Right atrium auricular region (tissue), 2 donors: ENCODE measurements around the gene RNU5D-1. TPM values are rescaled to one million over a fixed set of nuclear protein-coding genes. Genes with fewer than 3 reads are reported as not detected.

Source experiments
- DNase-seq: peaks from one replicate; pipeline ENCODE4 v3.0.0-alpha.2; 2019; ENCODE audit warnings: low spot score
- H3K27ac ChIP-seq, 2 donors: fragments of 200-600 bp; sonication (generic); 1 replicate in 1 of 2; 2 replicates in 1 of 2; pipeline ENCODE4 v1.5.1; 2016 to 2019
- H3K27me3 ChIP-seq, 2 donors: fragments of 200-600 bp; sonication (generic); one replicate each; pipeline versions ENCODE4 v1.5.1 to v1.6.0; 2017 to 2019
- H3K36me3 ChIP-seq: fragments of 200-600 bp; sonication (generic); one replicate; pipeline ENCODE4 v1.5.1; 2016
- H3K4me1 ChIP-seq, 2 donors: fragments of 200-600 bp; sonication (generic); one replicate each; pipeline versions ENCODE4 v1.5.1 to v1.6.0; 2017 to 2019
- H3K4me3 ChIP-seq, 2 donors: fragments of 200-600 bp; sonication (generic); 1 replicate in 1 of 2; 2 replicates in 1 of 2; pipeline ENCODE4 v1.5.1; 2017 to 2019; ENCODE audit warnings: mild to moderate bottlenecking in 1 of 2, moderate library complexity in 1 of 2
- H3K9me3 ChIP-seq, 2 donors: fragments of 200-600 bp; sonication (generic); one replicate each; pipeline ENCODE4 v1.5.1; 2019
- CTCF ChIP-seq, 2 donors: fragments of 200-600 bp; sonication (generic); IDR thresholded peaks; one replicate each; pipeline ENCODE4 v1.5.1; 2019; ENCODE audit warnings: antibody characterized with exemption in 2 of 2
- total RNA-seq, 2 donors: library from RNA; depleted of rRNA; stranded (reverse); fragments of >200 nt; gene quantifications; one replicate each; pipeline ENCODE4 v1.1.0, GENCODE V29; 2016

Gene RNU5D-1
- total RNA-seq, 2 donors from 2014 or later = not detected

GRCh38 chr1:44685881-44686280, 45.1 kb downstream of the RNU5D-1 start:
- H3K36me3 ChIP-seq = no peaks in the 10 kb centered on the region
- no peak overlapping the region for H3K4me3 ChIP-seq
- no peaks in the 10 kb centered on the region for H3K4me1 ChIP-seq
- no peak overlapping the region for H3K27ac ChIP-seq
- no peaks in the 10 kb centered on the region for H3K9me3 ChIP-seq
- TF ChIP-seq CTCF (IDR thresholded peaks at IDR 0.05) = no peak
- H3K27me3 ChIP-seq = no peaks in the 10 kb centered on the region
- no peak for DNase-seq

GRCh38 chr1:44685218-44685617, 45.8 kb downstream of the RNU5D-1 start:
- H3K4me3 ChIP-seq = no peak overlapping the region
- no peak for DNase-seq
- no peak for TF ChIP-seq CTCF (IDR thresholded peaks at IDR 0.05)
- H3K9me3 ChIP-seq = no peaks in the 10 kb centered on the region
- H3K27ac ChIP-seq = no peak overlapping the region
- no peaks in the 10 kb centered on the region for H3K36me3 ChIP-seq
- no peaks in the 10 kb centered on the region for H3K27me3 ChIP-seq
- H3K4me1 ChIP-seq = no peaks in the 10 kb centered on the region

GRCh38 chr1:44684525-44684924, 46.4 kb downstream of the RNU5D-1 start:
- no peaks in the 10 kb centered on the region for H3K27me3 ChIP-seq
- no peaks in the 10 kb centered on the region for H3K4me1 ChIP-seq
- no peak for DNase-seq
- no peak overlapping the region for H3K4me3 ChIP-seq
- H3K9me3 ChIP-seq = no peaks in the 10 kb centered on the region
- H3K27ac ChIP-seq = no peak overlapping the region
- H3K36me3 ChIP-seq = no peaks in the 10 kb centered on the region
- TF ChIP-seq CTCF (IDR thresholded peaks at IDR 0.05) = no peak

GRCh38 chr1:44682883-44683265, 48.1 kb downstream of the RNU5D-1 start:
- no peak for TF ChIP-seq CTCF (IDR thresholded peaks at IDR 0.05)
- Histone ChIP-seq H3K27ac (no peak overlapping the region), H3K9me3 (no peaks in the 10 kb centered on the region), H3K4me1 (peaks cover 0 to 7% of the 10 kb centered on the region in 2 donors), H3K36me3 (no peaks in the 10 kb centered on the region), H3K4me3 (no peak overlapping the region), H3K27me3 (no peaks in the 10 kb centered on the region)
- no peak for DNase-seq

GRCh38 chr1:44681905-44682882, 48.8 kb downstream of the RNU5D-1 start:
- DNase-seq = no peak
- no peak overlapping the region for H3K27ac ChIP-seq
- no peaks in the 10 kb centered on the region for H3K27me3 ChIP-seq
- peaks cover 0 to 9% of the 10 kb centered on the region in 2 donors for H3K4me1 ChIP-seq
- H3K36me3 ChIP-seq = no peaks in the 10 kb centered on the region
- H3K4me3 ChIP-seq = no peak overlapping the region
- TF ChIP-seq CTCF (IDR thresholded peaks at IDR 0.05) = no peak
- H3K9me3 ChIP-seq = no peaks in the 10 kb centered on the region

Other genes with a start within 250 kb of the RNU5D-1 start
- gene TMEM53, start 56.7 kb downstream of the RNU5D-1 start, total RNA-seq = 10 to 100 TPM in 1 of 2 donors, 1 to 10 TPM in 1; 8.3 to 13.1 TPM
- 1 to 10 TPM in 1 of 2 donors, under 1 TPM in 1; 0.19 to 5.2 TPM for gene ARMH1, start 56.5 kb downstream of the RNU5D-1 start, total RNA-seq
- gene KIF2C, start 8.7 kb upstream of the RNU5D-1 start, total RNA-seq = 1 to 10 TPM in 1 of 2 donors, under 1 TPM in 1; 0.67 to 1.3 TPM
- gene RPS8, start 44.4 kb upstream of the RNU5D-1 start, total RNA-seq = 1,000 to 10,000 TPM; 1,080 to 1,461 TPM
- gene BEST4, start 57.0 kb upstream of the RNU5D-1 start, total RNA-seq = not detected
- 10 to 100 TPM in 1 of 2 donors, 1 to 10 TPM in 1; 9.1 to 10.8 TPM for gene PLK3, start 69.2 kb upstream of the RNU5D-1 start, total RNA-seq
- 1 to 10 TPM in 1 of 2 donors, not detected in 1; 2.4 TPM for gene DYNLT4, start 76.2 kb upstream of the RNU5D-1 start, total RNA-seq
- gene BTBD19, start 77.4 kb upstream of the RNU5D-1 start, total RNA-seq = 1 to 10 TPM; 1.8 to 5.6 TPM
- gene PTCH2, start 112.1 kb upstream of the RNU5D-1 start, total RNA-seq = under 1 TPM; 0.22 to 0.24 TPM